Metanephros (tissue), 2 donors: Measurements from ENCODE around the gene NOXO1. TPM values are rescaled to one million over a fixed set of nuclear protein-coding genes. Genes with fewer than 3 reads are reported as not detected.

Source experiments
- small RNA-seq: library from RNA; depleted of rRNA; stranded (forward); fragments of <200 nt; gene quantifications from one replicate; pipeline ENCODE3, GENCODE V24; 2014; ENCODE audit warnings: low replicate concordance
- total RNA-seq: library from RNA; depleted of rRNA; stranded (reverse); fragments of >200 nt; gene quantifications from one replicate; pipeline ENCODE4 v1.2.3, GENCODE V29; 2014

NOXO1 gene
- 0.47 TPM for total RNA-seq

GRCh38 chr16:1981398-1981836 lies at the start of gene NOXO1:
NOXO1 (minus strand) TSS chr16:1981469; CDS start chr16:1981179, 290 bp downstream.

GRCh38 chr16:2026461-2027023 lies 45.3 kb upstream of the NOXO1 start, which contains the start of gene NHERF2:
NHERF2 (plus strand) TSS chr16:2026902; CDS start chr16:2027006, 104 bp downstream.

GRCh38 chr16:2019518-2019920 lies 38.2 kb upstream of the NOXO1 start, which contains the start of gene NPW:
NPW (plus strand) TSS chr16:2019785.

GRCh38 chr16:2009791-2010510 lies 28.7 kb upstream of the NOXO1 start, which contains the start of gene ZNF598:
ZNF598 (minus strand) TSS chr16:2009821.

GRCh38 chr16:1989209-1990100 lies 8.2 kb upstream of the NOXO1 start, which contains the start of gene SYNGR3:
SYNGR3 (plus strand) TSS chr16:1989970; CDS start chr16:1990103, 133 bp downstream.

GRCh38 chr16:1983544-1984346 lies 2.5 kb upstream of the NOXO1 start, which contains the start of gene GFER:
GFER (plus strand) TSS chr16:1984193; CDS start chr16:1984219, 26 bp downstream.

GRCh38 chr16:1971796-1972489 lies 9.3 kb downstream of the NOXO1 start, which contains the start of gene TBL3:
TBL3 (plus strand) TSS chr16:1972053; CDS start chr16:1972165, 112 bp downstream.

GRCh38 chr16:1966460-1966859 lies 14.8 kb downstream of the NOXO1 start, which contains the start of gene RNF151:
RNF151 (plus strand) TSS chr16:1966856; CDS start chr16:1966882, 26 bp downstream.

GRCh38 chr16:1964506-1965395 lies 16.5 kb downstream of the NOXO1 start, which contains the start of gene RPS2:
RPS2 (minus strand) TSS chr16:1964826; CDS start chr16:1964625, 201 bp downstream.

GRCh38 chr16:1959269-1960039 lies 21.8 kb downstream of the NOXO1 start, which contains the start of gene NDUFB10:
NDUFB10 (plus strand) TSS chr16:1959538; CDS start chr16:1959625, 87 bp downstream.

GRCh38 chr16:1942810-1943726 lies 38.2 kb downstream of the NOXO1 start, which contains the start of gene MSRB1:
MSRB1 (minus strand) TSS chr16:1943199; CDS start chr16:1943156, 43 bp downstream.

Small RNA genes lying within 50 kb of the gene (small RNA-seq; reads per million reads assigned to genes)
- gene AC005363.2 (not detected), gene RN7SL219P (not detected), gene SNORA10 (not detected), gene SNORA64 (not detected)

Other genes starting within 250 kb of the NOXO1 start
- 43.1 TPM for gene NME3, start 209.9 kb downstream of the NOXO1 start, total RNA-seq
- 20.1 TPM for gene EME2, start 208.7 kb downstream of the NOXO1 start, total RNA-seq
- gene MRPS34, start 208.3 kb downstream of the NOXO1 start, total RNA-seq, result 63.4 TPM
- gene SPSB3, start 198.9 kb downstream of the NOXO1 start, total RNA-seq, result 78.3 TPM
- gene NUBP2, start 198.5 kb downstream of the NOXO1 start, total RNA-seq, result 70.1 TPM
- gene IGFALS, start 187.8 kb downstream of the NOXO1 start, total RNA-seq, result 7.0 TPM
- gene HAGH, start 154.6 kb downstream of the NOXO1 start, total RNA-seq, result 73.6 TPM
- 98.6 TPM for gene FAHD1, start 154.3 kb downstream of the NOXO1 start, total RNA-seq
- 0.29 TPM for gene MEIOB, start 109.3 kb downstream of the NOXO1 start, total RNA-seq
- 1.2 TPM for gene HS3ST6, start 63.1 kb downstream of the NOXO1 start, total RNA-seq
- gene MSRB1, start 38.3 kb downstream of the NOXO1 start, total RNA-seq, result 22.4 TPM
- 33.3 TPM for gene RPL3L, start 26.8 kb downstream of the NOXO1 start, total RNA-seq
- 130 TPM for gene NDUFB10, start 21.9 kb downstream of the NOXO1 start, total RNA-seq
- 2,517 TPM for gene RPS2, start 16.6 kb downstream of the NOXO1 start, total RNA-seq
- not detected for gene RNF151, start 14.6 kb downstream of the NOXO1 start, total RNA-seq
- gene TBL3, start 9.4 kb downstream of the NOXO1 start, total RNA-seq, result 32.2 TPM
- 24.6 TPM for gene GFER, start 2.7 kb upstream of the NOXO1 start, total RNA-seq
- gene SYNGR3, start 8.5 kb upstream of the NOXO1 start, total RNA-seq, result 3.2 TPM
- gene ZNF598, start 28.4 kb upstream of the NOXO1 start, total RNA-seq, result 20.9 TPM
- gene NPW, start 38.3 kb upstream of the NOXO1 start, total RNA-seq, result 7.0 TPM
- 109 TPM for gene NHERF2, start 45.4 kb upstream of the NOXO1 start, total RNA-seq
- 24.0 TPM for gene NTHL1, start 66.4 kb upstream of the NOXO1 start, total RNA-seq
- 139 TPM for gene TSC2, start 66.5 kb upstream of the NOXO1 start, total RNA-seq
- gene PKD1, start 154.4 kb upstream of the NOXO1 start, total RNA-seq, result 162 TPM
- gene RAB26, start 167.2 kb upstream of the NOXO1 start, total RNA-seq, result 0.58 TPM
- gene TRAF7, start 174.3 kb upstream of the NOXO1 start, total RNA-seq, result 40.6 TPM
- gene CASKIN1, start 215.1 kb upstream of the NOXO1 start, total RNA-seq, result 1.6 TPM
- gene MLST8, start 224.0 kb upstream of the NOXO1 start, total RNA-seq, result 31.9 TPM
- gene BRICD5, start 229.4 kb upstream of the NOXO1 start, total RNA-seq, result 5.4 TPM
- gene PGP, start 233.4 kb upstream of the NOXO1 start, total RNA-seq, result 14.0 TPM
- 37.2 TPM for gene E4F1, start 242.1 kb upstream of the NOXO1 start, total RNA-seq